Caco-2 (cell line): ENCODE measurements around the gene AJUBA. TPM values are rescaled to one million over a fixed set of nuclear protein-coding genes. Genes with fewer than 3 reads are reported as not detected.
A peak's percentile ranks its signal among the peaks of the same experiment; 100 is the strongest.
"Not testable (repeated sequence)": the region's sequence is repeated elsewhere in the genome, so short reads cannot be mapped to it uniquely, and the experiment has no call there.

Experiments
- BruUV-seq: library from RNA; stranded (reverse); fragments of 400-500 nt; replicated peaks from 2 replicates; lab custom pipeline; 2021; lab: Mats Ljungman, UMichigan
- CTCF ChIA-PET: fragments of 300-600 bp; sonication (Branson Sonifier 250); formaldehyde crosslinking; loops from one replicate; lab custom pipeline; 2022; ENCODE audit warnings: antibody characterized with exemption; lab: Charles Lee
- POLR2A ChIA-PET: fragments of 300-600 bp; sonication (Branson Sonifier 250); formaldehyde crosslinking; loops from one replicate; lab custom pipeline; 2022; ENCODE audit warnings: antibody characterized with exemption; lab: Charles Lee
- DNase-seq, 2 experiments: peaks; one replicate each; pipeline versions ENCODE4 v3.0.0 to v3.0.0-alpha.2; 2020 to 2022
- H3K27me3 ChIP-seq: replicated peaks from 2 replicates; pipeline ENCODE4 v1.6.0; 2011; ENCODE audit warnings: low read length; ENCODE audit not compliant: control insufficient read depth, insufficient read depth
- H3K36me3 ChIP-seq: 2 replicates; pipeline ENCODE4 v1.5.1; 2011; ENCODE audit warnings: low read length; ENCODE audit not compliant: control insufficient read depth, insufficient read depth
- H3K4me1 ChIP-seq: fragments of 250-450 bp; sonication (Bioruptor Pico); 2 replicates; pipeline ENCODE4 v1.5.1; 2020; ENCODE audit warnings: mild to moderate bottlenecking
- H3K4me3 ChIP-seq: 2 replicates; pipeline ENCODE4 v1.5.1; 2011; ENCODE audit warnings: low read depth, mild to moderate bottlenecking, control low read depth, low read length
- H3K9me3 ChIP-seq: fragments of 250-450 bp; sonication (Bioruptor Pico); 2 replicates; pipeline ENCODE4 v1.5.1; 2020; ENCODE audit warnings: mild to moderate bottlenecking, moderate library complexity
- H3K27ac Mint-ChIP-seq: one replicate; pipeline ENCODE4 v1.8.0; 2022; ENCODE audit warnings: mixed read lengths; ENCODE audit not compliant: unreplicated experiment
- H3K27me3 Mint-ChIP-seq: one replicate; pipeline ENCODE4 v1.8.0; 2022; ENCODE audit warnings: mixed read lengths; ENCODE audit not compliant: insufficient read depth, unreplicated experiment
- H3K36me3 Mint-ChIP-seq: one replicate; pipeline ENCODE4 v1.8.0; 2022; ENCODE audit warnings: mild to moderate bottlenecking, mixed read lengths; ENCODE audit not compliant: insufficient read depth, unreplicated experiment
- H3K4me1 Mint-ChIP-seq: one replicate; pipeline ENCODE4 v1.8.0; 2022; ENCODE audit warnings: low read depth, mixed read lengths; ENCODE audit not compliant: unreplicated experiment
- H3K4me3 Mint-ChIP-seq: one replicate; pipeline ENCODE4 v1.8.0; 2022; ENCODE audit warnings: mild to moderate bottlenecking, moderate library complexity, mixed read lengths; ENCODE audit not compliant: unreplicated experiment
- H3K9me3 Mint-ChIP-seq: one replicate; pipeline ENCODE4 v1.8.0; 2022; ENCODE audit warnings: mixed read lengths; ENCODE audit not compliant: unreplicated experiment
- intact Hi-C: fragments of 100-400 bp; cut with micrococcal nuclease; formaldehyde crosslinking; loops from one replicate; pipeline ENCODE4 v1.10.0; 2022; ENCODE audit not compliant: unreplicated experiment
- total RNA-seq: library from RNA; stranded (reverse); gene quantifications from 2 replicates; pipeline ENCODE4 v1.2.3, GENCODE V29; 2022
- TF ChIP-seq, protein P1 (sequence below), 2 experiments: fragments of 200-600 bp in 1 of 2; IDR thresholded peaks; 1 replicate in 1 of 2; 2 replicates in 1 of 2; pipeline versions ENCODE4 v1.5.1 to v1.8.0; 2011 to 2022; ENCODE audit warnings: antibody characterized with exemption in 1 of 2, control low read depth in 1 of 2, inconsistent platforms in 1 of 2, low read depth in 1 of 2, low read length in 1 of 2, mild to moderate bottlenecking in 1 of 2, moderate library complexity in 1 of 2; ENCODE audit not compliant: insufficient read depth in 1 of 2, severe bottlenecking in 1 of 2, unreplicated experiment in 1 of 2

Gene AJUBA
- total RNA-seq, 1 experiment from 2014 or later: 211 TPM

GRCh38 chr14:23005451-23006187 is 23.3 kb upstream of the AJUBA start:
- H3K36me3 Mint-ChIP-seq: peaks cover 14% of the 10 kb centered on the region
- ChIA-PET CTCF (interaction anchor here (0.6 to 2.5 kb wide), 8 partner anchors 9 to 89 kb away, joined by 4 to 43 read pairs (median 18); partner anchors contain the start of genes ACIN1, C14orf119 and CDH24), POLR2A (interaction anchor here (0.6 to 2.2 kb wide), 4 partner anchors 28 to 89 kb away, joined by 3 to 25 read pairs (median 14); partner anchors contain the start of genes ACIN1, C14orf119 and HAUS4)
- H3K4me1 ChIP-seq: peaks cover 14% of the 10 kb centered on the region
- H3K27me3 ChIP-seq: no peaks in the 10 kb centered on the region
- TF ChIP-seq, protein P1, sequence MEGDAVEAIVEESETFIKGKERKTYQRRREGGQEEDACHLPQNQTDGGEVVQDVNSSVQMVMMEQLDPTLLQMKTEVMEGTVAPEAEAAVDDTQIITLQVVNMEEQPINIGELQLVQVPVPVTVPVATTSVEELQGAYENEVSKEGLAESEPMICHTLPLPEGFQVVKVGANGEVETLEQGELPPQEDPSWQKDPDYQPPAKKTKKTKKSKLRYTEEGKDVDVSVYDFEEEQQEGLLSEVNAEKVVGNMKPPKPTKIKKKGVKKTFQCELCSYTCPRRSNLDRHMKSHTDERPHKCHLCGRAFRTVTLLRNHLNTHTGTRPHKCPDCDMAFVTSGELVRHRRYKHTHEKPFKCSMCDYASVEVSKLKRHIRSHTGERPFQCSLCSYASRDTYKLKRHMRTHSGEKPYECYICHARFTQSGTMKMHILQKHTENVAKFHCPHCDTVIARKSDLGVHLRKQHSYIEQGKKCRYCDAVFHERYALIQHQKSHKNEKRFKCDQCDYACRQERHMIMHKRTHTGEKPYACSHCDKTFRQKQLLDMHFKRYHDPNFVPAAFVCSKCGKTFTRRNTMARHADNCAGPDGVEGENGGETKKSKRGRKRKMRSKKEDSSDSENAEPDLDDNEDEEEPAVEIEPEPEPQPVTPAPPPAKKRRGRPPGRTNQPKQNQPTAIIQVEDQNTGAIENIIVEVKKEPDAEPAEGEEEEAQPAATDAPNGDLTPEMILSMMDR (IDR thresholded peaks at IDR 0.05; ENCODE audit: insufficient read depth in 1 of 2, low read depth in 1 of 2, low read length in 1 of 2, severe bottlenecking in 1 of 2, unreplicated experiment in 1 of 2): no peak
- BruUV-seq: no TSS peak
- peak overlapping the region; percentile 99 for H3K27ac Mint-ChIP-seq
- H3K9me3 ChIP-seq: no peaks in the 10 kb centered on the region
- H3K4me1 Mint-ChIP-seq: peaks cover 9% of the 10 kb centered on the region
- intact Hi-C loops: loop anchor here (2.0 kb wide), 1 partner anchor 29 kb away; the partner anchor contains the start of gene PSMB5
- peak overlapping the region; percentile 100 for H3K4me3 Mint-ChIP-seq
- H3K4me3 ChIP-seq: peak overlapping the region; percentile 63
- no peaks in the 10 kb centered on the region for H3K9me3 Mint-ChIP-seq
- no peak for DNase-seq
- no peaks in the 10 kb centered on the region for H3K27me3 Mint-ChIP-seq
- no peaks in the 10 kb centered on the region for H3K36me3 ChIP-seq

DNA sequence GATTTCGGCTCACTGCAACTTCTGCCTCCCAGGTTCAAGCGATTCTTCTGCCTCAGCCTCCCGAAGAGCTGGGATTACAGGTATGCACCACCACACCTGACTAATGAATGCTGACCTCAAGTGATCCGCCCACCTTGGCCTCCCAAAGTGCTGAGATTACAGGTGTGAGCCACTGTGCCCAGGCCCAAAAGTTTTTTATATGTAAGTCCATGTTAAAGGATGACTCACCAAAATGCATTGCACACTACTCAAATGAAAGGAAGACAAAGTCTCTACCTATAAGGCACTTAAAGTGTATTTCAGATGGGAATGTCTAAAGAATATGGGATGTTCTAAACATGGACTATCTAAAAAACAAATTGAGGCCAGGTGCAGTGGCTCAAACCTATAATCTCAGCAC is 21.9 kb upstream of the AJUBA start:
- POLR2A ChIA-PET: interaction anchor here (0.7 kb wide), 1 partner anchor 44 kb away, joined by 3 read pairs; no protein-coding TSS in a partner anchor
- Mint-ChIP-seq H3K36me3 (peaks cover 14% of the 10 kb centered on the region), H3K4me1 (peaks cover 16% of the 10 kb centered on the region)
- H3K4me3 ChIP-seq, H3K27me3 Mint-ChIP-seq, H3K27me3 ChIP-seq, DNase-seq, H3K9me3 ChIP-seq, intact Hi-C loops, H3K4me3 Mint-ChIP-seq, H3K36me3 ChIP-seq, H3K9me3 Mint-ChIP-seq, BruUV-seq, H3K27ac Mint-ChIP-seq: not testable (repeated sequence)
- H3K4me1 ChIP-seq: peaks cover 12% of the 10 kb centered on the region
- CTCF ChIA-PET: interaction anchor here (1.5 kb wide), 1 partner anchor 18 kb away, joined by 4 read pairs; no protein-coding TSS in a partner anchor

GRCh38 chr14:23002592-23002991 is 20.2 kb upstream of the AJUBA start:
- Mint-ChIP-seq H3K9me3 (no peaks in the 10 kb centered on the region), H3K36me3 (peaks cover 13% of the 10 kb centered on the region), H3K27me3 (no peaks in the 10 kb centered on the region), H3K4me3 (no peak overlapping the region), H3K27ac (no peak overlapping the region), H3K4me1 (peaks cover 16% of the 10 kb centered on the region)
- ChIA-PET CTCF (interaction anchor here (1.3 kb wide), 1 partner anchor 66 kb away, joined by 3 read pairs; no protein-coding TSS in a partner anchor), POLR2A (no interaction called here)
- no peaks in the 10 kb centered on the region for H3K9me3 ChIP-seq
- no peaks in the 10 kb centered on the region for H3K27me3 ChIP-seq
- intact Hi-C loops: no loop called here
- BruUV-seq: no TSS peak
- H3K4me3 ChIP-seq: no peak overlapping the region
- peaks cover 7% of the 10 kb centered on the region for H3K4me1 ChIP-seq
- H3K36me3 ChIP-seq: no peaks in the 10 kb centered on the region
- TF ChIP-seq, protein P1 (IDR thresholded peaks at IDR 0.05; ENCODE audit: insufficient read depth in 1 of 2, low read depth in 1 of 2, low read length in 1 of 2, severe bottlenecking in 1 of 2, unreplicated experiment in 1 of 2): no peak
- no peak for DNase-seq
